ENCODE data around the gene ZNF536.
"Not testable (repeated sequence)": the region's sequence is repeated elsewhere in the genome, so short reads cannot be mapped to it uniquely, and the experiment has no call there.

ZNF536 gene

GRCh38 chr19:30342901-30343300 lies 29.3 kb upstream of the ZNF536 start:
- no peak for DNase-seq

- no peak for DNase-seq
Measured at GRCh38 chr19:30344446-30345425, 27.4 kb upstream of the ZNF536 start.

- DNase-seq = no peak
Measured at GRCh38 chr19:30345686-30346085, 26.5 kb upstream of the ZNF536 start.

- DNase-seq = not testable (repeated sequence)
Measured at GRCh38 chr19:30346468-30346867, 25.7 kb upstream of the ZNF536 start.

GRCh38 chr19:30349131-30349730 lies 23.0 kb upstream of the ZNF536 start:
- DNase-seq = no peak

GRCh38 chr19:30350692-30351663 lies 21.2 kb upstream of the ZNF536 start:
- no peak for DNase-seq

- no peak for DNase-seq
Measured at GRCh38 chr19:30351774-30352173, 20.4 kb upstream of the ZNF536 start.

- no peak for DNase-seq
Measured at GRCh38 chr19:30353394-30353945, 18.7 kb upstream of the ZNF536 start.

- DNase-seq = no peak
Measured at GRCh38 chr19:30355586-30355985, 16.6 kb upstream of the ZNF536 start.

GRCh38 chr19:30356951-30357579 lies 15.1 kb upstream of the ZNF536 start:
- DNase-seq = no peak

GRCh38 chr19:30357580-30357954 lies 14.6 kb upstream of the ZNF536 start:
- DNase-seq = no peak

- DNase-seq = no peak
Measured at GRCh38 chr19:30358319-30358718, 13.9 kb upstream of the ZNF536 start.

- DNase-seq = no peak
Measured at GRCh38 chr19:30358821-30359580, 13.2 kb upstream of the ZNF536 start.

GRCh38 chr19:30359936-30360335 lies 12.2 kb upstream of the ZNF536 start:
- DNase-seq = no peak

- DNase-seq = no peak
Measured at GRCh38 chr19:30360376-30361106, 11.6 kb upstream of the ZNF536 start.

GRCh38 chr19:30361107-30361447 lies 11.1 kb upstream of the ZNF536 start:
- DNase-seq = no peak

- no peak for DNase-seq
Measured at GRCh38 chr19:30361721-30362120, 10.5 kb upstream of the ZNF536 start.

- DNase-seq = no peak
Measured at GRCh38 chr19:30362156-30362754, 9.9 kb upstream of the ZNF536 start.

GRCh38 chr19:30363073-30363472 lies 9.1 kb upstream of the ZNF536 start:
- DNase-seq = no peak

Measured in stimulated activated CD4-positive, alpha-beta T cell treated with anti-CD3 and anti-CD28 coated beads, Interleukin-4, amount 100 ng/mL, for 4 hours (primary cell).